NCI-H1436 (cell line): Measurements from ENCODE around the gene RNF183.

ENCODE experiments used
- DNase-seq: peaks from one replicate; lab custom pipeline; 2025; lab: John Stamatoyannopoulos, UW

RNF183 gene

GRCh38 chr9:113302792-113303418 is at the start of gene RNF183:
RNF183 (minus strand) TSS chr9:113303376; CDS start chr9:113298184, 5,192 bp downstream.
- DNase-seq = no peak

GRCh38 chr9:113352411-113352810 is 49.2 kb upstream of the RNF183 start:
- no peak for DNase-seq

GRCh38 chr9:113352006-113352405 is 48.8 kb upstream of the RNF183 start:
- DNase-seq = no peak

DNA sequence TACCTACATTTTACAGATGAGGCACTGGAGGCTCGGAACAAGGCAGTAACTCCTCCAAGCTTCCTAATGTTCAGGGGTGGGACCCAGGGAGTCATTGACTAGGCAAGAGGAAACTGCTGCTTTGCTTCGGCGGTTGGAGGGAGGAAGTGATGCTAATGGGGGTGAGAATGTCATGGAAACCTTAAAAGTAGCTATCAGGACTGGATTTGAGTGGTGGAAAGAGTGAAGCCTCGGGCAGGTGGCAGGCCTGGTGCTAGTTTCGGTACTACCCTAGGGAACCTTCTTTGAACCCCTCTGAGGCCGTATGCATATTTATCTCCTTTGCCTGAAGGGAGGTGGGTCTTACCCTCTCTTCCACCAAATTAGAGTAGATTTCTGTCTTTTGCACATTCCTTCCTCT is 47.8 kb upstream of the RNF183 start:
- no peak for DNase-seq

GRCh38 chr9:113350107-113350661 is 47.0 kb upstream of the RNF183 start:
- no peak for DNase-seq

DNA sequence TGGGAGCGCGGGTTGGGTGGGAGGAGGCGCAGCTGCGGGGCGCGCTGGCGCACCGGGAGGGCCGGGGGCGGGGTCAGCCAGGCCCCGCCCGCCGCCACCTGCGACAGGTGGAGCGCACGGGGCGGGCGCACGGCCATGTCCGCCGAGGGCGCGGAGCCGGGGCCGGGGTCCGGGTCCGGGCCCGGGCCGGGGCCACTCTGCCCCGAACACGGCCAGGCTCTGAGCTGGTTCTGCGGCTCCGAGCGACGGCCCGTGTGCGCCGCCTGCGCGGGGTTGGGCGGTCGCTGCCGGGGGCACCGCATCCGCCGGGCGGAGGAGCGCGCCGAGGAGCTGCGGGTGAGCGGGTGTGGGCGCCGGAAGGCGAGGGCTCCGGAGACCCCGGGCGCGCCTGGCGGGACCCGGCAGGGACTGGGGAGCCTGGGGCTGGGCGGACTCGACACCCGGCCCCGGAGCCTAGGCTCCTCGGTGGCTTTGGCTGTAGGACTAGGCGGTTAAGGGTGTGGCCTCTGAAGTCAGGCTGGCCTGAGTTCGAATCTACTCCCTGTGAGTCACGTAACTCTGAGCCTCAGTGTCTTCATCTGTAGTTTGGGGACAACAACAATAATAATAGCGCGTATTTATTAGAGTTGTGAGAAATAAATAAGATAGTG is 46.4 kb upstream of the RNF183 start, which contains the start of gene BSPRY:
TSS of gene BSPRY (plus strand) at position 97 of the 650 bp plus-strand sequence. CDS start at position 136, 39 bp downstream.
- peak; percentile 32 for DNase-seq

GRCh38 chr9:113349066-113349444 is 45.9 kb upstream of the RNF183 start:
- no peak for DNase-seq

- DNase-seq = no peak
Observed at GRCh38 chr9:113348437-113348836, 45.3 kb upstream of the RNF183 start.

DNA sequence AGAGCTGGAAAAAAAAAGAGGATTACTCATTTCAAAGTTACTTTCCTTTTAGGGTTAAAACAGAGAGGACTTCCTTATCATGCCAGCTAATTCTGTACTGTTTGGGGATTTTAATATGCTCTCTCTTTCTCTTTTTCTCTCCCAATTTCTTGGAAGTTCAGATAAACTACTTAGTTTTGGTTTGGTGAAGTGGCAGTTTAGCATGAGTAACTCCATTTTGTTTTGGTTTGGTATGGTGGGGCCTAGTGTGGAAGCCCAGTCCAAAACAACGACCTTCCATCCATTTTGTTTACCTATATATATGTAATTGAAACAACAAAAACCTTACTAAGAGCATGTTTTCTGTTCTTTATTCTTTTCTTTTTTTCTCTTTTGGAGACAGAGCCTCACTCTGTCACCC is 42.5 kb upstream of the RNF183 start:
- DNase-seq = no peak

GRCh38 chr9:113345190-113345589 is 42.0 kb upstream of the RNF183 start:
- no peak for DNase-seq

- DNase-seq = peak; percentile 71
Observed at GRCh38 chr9:113343732-113344231, 40.6 kb upstream of the RNF183 start.

DNA sequence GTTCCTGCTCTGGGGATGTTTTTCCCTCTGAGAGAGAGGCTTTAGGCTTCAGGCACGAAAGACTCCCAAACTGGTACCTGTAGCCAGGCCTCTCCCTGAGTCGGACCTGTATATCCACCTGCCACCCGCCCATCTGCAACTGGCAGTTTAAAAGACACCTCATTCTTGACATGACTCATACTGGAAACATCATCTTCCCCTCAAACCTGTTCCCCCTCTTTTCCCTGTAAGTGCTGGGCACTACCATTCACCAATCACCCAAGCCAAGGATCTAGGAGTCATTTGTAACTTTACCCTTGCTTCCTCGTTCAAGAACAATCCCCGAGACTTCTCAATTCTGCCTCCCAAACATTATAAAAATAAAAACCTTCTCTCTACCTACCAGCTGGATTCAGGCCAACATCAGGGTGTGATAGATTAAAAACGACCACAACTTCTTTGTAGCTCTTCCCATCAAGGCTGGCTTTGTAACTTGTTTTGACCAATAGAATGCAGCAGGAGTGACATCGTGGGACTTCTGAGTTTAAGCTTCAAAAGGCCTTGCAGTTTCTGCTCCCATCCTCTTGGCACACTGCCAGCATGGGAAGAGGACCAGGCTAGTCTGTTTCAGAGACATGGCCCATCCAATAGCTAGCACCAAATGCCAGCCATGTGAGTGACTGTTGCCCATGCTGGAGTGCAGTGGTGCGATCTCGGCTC is 38.7 kb upstream of the RNF183 start:
- no peak for DNase-seq

DNA sequence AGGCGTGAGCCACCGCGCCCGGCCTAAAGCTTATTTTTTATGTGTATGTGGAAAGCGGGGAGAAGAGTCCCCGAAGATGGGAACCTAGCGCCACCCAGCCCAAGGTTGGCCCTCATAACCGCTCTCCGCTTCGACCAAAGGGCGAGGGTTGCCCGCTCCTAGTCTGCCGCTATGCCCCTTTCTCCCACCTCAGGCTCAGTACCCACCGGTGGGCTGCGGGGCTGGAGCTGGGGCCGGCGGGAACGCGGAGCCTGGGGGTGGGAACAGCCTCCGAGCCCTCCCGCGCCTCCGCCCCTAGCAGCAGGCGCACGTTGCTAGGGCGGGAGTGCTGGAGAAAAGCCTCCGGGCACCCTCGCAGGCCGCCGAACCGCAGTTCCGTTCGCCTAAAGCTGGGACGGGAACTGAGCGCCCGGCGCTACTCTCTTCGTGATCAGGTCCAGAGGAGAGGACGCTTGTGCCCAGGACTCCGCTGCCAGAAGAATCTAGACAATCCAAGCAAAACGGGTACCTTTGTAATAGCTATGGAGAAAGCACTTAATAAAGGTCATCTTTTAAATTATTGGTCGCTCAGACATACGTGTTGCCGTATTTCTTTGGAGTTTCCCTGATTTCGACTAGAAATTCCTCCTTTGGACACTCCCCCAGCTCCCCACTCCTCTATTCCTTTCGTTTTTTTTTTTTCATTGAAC is 37.0 kb upstream of the RNF183 start, which contains the start of gene WDR31:
TSS of gene WDR31 (minus strand) at position 265 of the 689 bp plus-strand sequence. CDS start 8,253 bp downstream, outside the sequence.
- DNase-seq = peak; percentile 81

GRCh38 chr9:113337714-113338113 is 34.5 kb upstream of the RNF183 start:
- DNase-seq = no peak

DNA sequence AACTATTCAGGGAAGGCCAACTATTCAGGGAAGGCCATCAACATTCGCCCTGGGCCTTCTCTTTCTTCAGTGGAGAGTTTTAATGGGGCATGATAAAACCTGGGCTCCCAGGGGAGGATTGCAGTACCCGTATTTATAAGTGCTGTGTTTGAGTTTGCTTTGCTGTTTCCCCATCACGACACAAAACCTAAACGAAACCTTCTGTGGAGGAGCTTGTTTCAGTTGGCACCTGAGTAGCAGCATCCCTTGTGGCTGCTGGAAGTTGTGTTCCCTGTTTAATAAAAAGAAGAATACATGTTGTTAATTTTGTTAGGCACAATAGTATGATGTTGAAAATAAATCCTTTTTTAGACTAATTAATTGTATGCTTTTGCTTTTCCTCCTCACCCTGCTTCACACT is 28.6 kb upstream of the RNF183 start:
- DNase-seq = no peak

- no peak for DNase-seq
Observed at GRCh38 chr9:113328045-113328782, 25.0 kb upstream of the RNF183 start.

GRCh38 chr9:113326230-113326629 is 23.1 kb upstream of the RNF183 start:
- no peak for DNase-seq

GRCh38 chr9:113322671-113323070 is 19.5 kb upstream of the RNF183 start:
- DNase-seq = no peak

DNA sequence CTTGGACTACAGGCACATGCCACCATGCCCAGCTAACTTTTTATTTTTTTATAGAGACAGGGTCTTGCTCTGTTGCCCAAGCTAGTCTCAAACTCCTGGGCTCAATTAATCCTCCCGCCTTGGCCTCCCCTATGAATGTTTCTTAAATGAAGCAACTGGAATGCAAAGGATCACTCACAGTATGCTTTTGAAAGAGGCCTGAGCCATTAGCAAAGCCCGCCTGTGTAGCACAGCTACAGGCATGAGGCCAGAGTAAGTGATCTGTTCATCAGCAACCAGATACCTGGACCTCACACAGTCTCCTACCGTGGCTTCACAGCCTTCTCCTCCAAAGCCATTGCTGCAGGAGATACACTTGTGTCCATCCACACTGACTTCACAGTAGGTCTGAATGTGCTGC is 16.9 kb upstream of the RNF183 start:
- DNase-seq = no peak

GRCh38 chr9:113319054-113319453 is 15.9 kb upstream of the RNF183 start:
- no peak for DNase-seq

DNA sequence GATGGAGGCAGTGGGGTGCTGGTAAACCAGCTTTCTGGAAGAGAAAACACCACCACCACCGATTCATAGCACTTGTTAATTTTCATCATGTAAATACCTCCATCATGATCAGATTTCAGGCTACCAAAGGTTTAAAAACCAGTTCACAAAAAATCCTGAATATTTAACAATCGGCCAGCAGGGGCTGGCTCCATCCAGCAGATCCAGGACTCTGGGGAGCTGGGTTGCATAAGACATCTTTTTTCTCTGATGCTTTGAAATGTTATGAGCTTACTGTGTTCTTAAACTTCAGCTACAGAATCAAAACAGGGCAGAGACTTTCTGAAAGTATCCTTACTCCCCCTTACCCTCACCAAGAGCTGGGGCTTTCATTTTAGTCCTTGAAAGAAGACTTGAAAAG is 14.6 kb upstream of the RNF183 start:
- DNase-seq = no peak
